HG02852 (cell line): Measurements from ENCODE around the gene PRIM1.
"Not testable (repeated sequence)": the region's sequence is repeated elsewhere in the genome, so short reads cannot be mapped to it uniquely, and the experiment has no call there.

ENCODE experiments used
- ATAC-seq: cut with Tn5 transposase; IDR thresholded peaks from one replicate; pipeline ENCODE4 v1.9.1; 2021; ENCODE audit warnings: mild to moderate bottlenecking, moderate library complexity; ENCODE audit not compliant: unreplicated experiment

Gene PRIM1

DNA sequence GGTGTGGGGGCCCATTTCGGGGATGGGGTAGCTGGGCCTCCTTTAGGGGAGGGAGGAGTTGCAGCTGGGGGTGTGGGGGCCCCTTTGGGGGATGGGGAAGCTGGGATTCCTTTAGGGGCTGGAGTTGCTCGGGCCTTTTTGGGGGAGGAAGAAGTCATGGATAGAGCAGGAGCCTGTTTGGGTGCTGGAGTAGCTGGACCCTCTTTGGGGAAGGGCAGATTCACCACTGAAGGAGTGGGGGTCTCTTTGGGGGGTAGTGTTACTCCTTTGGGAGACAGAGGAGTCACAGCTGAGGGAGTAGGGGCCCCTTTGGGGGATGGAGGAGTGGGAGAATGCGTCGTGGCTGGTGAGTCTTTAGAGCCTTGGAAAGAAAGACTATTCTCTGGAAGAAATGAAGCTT lies 33.5 kb downstream of the PRIM1 start:
- no peak for ATAC-seq

DNA sequence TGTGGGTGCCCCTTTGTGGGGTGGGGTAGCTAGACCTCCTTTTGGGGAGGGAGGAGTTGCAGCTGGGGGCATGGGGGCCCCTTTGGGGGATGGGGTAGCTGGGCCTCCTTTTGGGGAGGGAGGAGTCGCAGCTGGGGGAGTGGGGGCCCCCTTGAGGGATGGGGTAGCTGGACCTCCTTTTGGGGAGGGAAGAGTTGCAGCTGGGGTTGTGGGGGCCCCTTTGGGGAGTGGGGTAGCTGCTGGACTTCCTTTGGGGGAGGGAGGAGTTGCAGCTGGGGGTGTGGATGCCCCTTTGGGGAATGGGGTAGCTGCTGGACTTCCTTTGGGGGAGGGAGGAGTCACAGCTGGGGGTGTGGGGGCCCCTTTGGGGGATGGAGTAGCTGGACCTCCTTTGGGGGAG lies 34.0 kb downstream of the PRIM1 start:
- ATAC-seq = no peak

DNA sequence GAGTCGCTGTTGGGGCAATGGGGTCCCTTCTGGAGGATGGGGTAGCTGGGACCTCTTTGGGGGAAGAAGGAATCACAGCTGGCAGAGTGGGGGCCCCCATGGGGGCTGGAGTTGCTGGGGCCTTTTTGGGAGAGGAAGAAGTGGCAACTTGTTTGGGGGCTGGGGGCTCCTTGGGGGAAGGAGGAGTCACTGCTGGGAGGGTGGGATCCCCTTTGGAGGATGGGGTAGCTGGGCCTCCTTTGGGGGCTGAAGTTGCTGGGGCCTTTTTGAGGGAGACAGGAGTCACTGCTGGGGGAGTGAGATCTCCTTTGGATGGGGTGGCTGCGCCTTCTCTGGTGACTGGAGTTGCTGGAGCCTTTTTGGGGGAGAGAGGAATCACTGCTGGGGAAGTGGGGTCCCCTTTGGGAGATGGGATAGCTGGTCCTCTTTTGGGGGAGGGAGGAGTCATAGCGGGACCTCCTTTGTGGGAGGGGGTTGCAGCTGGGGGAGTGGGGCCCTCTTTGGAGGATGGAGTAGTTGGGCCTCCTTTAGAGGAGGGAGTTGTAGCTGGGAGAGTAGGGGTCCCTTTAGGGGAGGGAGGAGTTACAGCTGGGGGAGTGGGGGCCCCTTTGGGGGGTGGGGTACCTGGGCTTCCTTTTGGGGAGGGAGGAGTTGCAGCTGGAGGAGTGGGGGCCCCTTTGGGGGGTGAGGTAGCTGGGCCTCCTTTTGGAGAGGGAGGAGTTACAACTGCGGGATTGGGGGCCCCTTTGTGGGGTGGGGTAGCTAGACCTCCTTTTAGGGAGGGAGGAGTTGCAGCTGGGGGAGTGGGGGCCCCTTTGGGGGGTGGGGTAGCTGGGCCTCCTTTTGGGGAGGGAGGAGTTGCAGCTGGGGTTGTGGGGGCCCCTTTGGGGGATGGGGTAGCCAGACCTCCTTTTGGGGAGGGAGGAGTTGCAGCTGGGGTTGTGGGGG lies 34.9 kb downstream of the PRIM1 start:
- no peak for ATAC-seq

DNA sequence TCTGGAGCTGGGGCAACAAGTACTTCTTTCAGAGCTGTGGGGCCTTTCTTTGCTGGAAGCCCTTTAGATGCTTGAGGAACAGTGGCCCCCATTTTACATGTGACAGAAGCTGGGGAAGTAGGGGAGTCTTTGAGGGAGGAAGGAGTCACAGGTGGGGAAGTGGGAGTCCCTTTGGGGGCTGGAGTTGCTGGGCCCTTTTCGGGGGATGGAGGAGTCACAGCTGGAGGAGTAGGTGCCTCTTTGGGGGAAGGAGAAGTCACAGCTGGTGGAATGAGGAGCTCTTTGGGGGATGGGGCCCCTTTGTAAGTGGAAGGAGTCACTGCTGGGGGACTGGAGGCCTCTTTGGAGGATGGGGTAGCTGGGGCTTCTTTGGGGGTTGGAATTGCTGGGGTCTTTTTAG lies 35.7 kb downstream of the PRIM1 start:
- no peak for ATAC-seq

DNA sequence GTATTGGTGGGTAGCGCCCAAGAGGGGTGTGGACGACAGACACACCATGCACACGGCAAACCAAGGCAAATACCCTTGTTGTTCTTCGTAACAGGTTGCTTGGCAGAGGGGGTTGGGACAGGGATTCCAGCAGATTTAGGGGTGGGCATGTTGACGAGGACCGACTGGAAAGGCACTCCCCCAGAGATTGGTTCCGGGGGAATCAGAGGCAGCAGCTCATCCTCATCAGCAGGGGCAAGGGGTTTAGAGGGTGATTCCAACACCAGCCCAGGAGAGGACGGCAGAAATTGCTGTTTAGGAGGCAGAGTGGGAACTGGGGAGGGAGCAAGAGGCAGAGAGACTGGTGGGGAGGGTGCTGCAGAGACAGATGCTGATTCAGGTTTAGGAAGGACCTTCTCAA lies 36.3 kb downstream of the PRIM1 start:
- ATAC-seq = no peak

DNA sequence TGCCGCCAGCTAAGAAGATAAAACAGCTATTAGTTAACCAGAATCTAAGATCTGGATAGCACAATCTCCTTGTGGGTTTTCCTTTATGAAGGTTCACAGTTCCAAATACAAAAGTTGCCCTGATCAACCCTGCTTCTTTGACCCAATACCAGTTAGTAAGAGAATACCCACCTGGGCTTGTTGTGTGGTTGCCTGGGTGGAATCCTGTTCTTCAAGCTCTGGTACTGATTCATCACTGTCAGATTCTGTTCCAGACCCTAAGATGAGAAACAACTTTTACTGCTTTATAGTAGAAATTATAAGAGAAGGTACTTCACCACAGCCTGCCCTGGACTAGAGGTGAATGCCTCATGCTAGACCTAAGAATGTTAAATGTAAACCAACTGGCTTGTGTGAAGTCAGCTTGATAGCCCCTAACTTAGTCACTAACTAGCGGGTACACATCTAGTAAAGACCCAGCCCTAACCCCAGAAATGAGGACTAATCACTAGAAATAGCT lies 37.6 kb downstream of the PRIM1 start:
- no peak for ATAC-seq

DNA sequence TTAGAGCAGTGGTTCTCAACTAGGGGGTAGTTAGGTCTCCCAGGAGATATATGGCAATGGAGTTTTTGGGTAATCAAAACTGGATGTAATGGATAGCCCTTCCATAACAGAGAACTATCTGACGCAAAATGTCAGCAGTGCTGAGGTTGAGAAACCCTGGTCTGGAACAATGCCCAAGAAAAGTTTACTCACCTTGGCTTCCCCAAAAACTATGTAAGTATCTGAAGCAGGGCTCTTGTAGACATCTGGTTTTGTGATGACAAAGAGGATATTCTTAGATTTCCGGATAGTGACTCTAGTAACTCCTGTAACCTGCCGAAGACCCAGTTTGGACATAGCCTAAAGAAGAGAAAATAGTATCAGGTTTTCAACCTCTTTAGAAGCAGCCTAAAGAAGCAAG lies 38.8 kb downstream of the PRIM1 start:
- ATAC-seq = no peak

DNA sequence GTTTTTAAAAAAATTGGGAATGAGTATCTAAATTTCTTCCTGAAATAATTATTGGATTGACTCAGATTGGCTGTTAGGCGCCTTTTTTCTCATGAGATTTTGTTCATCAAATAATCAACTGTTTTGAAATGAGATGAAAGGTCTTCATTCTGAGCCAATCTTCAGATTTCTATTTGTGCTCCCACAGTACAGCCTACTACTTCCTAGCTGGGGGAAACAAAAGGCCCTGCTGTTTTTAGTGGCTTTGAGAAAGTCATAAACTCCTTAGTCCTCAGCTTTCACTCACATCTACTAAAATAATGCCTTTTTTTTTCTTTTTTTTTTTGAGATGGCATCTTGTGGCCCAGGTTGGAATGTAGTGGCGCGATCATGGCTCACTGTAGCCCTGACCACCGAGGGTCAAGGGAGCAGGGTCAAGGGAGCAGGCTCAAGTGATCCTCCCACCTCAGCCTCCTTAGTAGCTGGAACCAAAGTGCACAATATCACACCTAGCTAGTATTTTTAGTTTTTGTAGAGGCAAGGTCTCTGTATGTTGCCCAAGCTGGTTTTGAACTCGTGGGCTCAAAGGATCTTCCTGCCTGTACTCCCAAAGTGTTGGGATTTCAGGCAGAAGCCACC lies 42.3 kb downstream of the PRIM1 start:
- ATAC-seq = no peak

DNA sequence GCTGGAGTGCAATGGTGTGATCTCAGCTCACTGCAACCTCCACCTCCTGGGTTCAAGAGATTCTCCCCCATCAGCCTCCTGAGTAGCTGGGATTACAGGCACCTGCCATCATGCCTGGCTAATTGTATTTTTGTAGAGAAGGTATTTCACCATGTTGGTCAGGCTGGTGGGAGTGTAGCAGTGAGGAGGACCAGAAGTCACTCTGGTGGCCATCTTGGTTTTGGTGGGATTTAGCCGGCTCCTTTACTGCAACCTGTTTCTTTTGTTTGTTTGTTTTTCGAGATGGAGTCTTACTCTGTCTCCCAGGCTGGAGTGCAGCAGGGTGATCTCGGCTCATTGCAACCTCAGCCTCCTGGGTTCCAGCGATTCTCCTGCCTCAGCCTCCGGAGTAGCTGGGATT lies 47.6 kb downstream of the PRIM1 start:
- not testable (repeated sequence) for ATAC-seq

DNA sequence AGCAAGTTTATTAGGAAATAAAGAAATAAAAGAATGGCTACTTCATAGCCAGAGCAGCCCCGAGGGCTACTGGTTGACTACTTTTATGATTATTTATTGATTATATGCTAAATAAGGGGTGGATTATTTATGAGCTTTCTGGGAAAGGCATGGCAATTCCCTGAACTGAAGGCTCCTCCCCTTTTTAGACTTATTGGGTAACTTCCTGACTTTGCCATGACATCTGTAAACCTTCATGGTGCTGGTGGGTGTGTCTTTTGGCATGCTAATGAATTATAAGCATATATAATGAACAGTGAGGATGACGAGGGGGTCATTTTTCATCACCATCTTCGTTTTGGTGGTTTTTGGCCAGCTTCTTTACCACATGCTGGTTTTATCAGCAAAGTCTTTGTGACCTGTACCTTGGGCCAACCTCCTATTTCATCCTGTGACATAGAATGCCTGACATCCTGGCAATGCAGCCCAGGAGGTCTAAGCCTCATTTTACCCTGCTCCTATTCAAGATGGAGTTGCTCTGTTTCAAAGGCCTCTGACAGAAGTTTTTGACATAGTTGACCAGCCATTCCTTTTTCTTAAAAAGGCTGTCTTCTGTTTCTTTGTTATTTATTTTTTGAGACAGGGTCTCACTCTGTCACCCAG lies 53.0 kb downstream of the PRIM1 start:
- ATAC-seq = no peak

DNA sequence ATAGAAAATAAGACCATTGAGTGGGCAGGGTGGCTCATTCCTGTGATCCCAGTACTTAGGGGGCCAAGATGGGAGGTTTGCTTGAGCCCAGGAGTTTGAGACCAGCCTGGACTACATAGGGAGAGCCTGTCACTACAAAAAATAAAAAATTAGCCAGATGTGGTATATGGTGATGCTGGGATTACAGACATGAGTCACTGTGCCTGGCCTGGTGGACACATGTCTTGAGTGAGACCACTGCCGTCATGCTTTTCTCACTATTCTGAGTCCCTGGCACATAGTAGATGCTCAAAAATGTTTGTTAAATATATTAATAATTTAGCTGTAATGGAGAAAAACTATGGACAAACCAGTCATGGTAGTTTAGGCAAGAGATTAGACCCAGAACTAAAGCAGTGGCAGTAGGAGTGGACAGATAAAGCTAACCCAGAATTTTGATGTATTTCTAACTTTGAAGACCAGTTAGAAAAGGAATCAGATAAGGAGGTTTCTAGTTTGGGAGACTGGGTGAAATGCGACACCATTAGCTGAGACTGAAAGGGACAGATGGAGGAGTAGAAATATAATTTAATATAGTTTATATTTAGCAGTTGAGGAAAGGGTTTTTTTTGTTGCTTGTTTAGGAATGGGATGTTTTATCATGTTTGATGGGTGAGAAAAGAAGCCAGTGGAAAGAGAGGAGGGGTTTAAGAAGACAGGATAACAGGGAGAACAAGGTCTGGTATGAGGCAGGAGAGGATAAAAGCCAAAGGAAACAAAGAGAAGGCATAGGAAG lies 56.6 kb downstream of the PRIM1 start:
- no peak for ATAC-seq

DNA sequence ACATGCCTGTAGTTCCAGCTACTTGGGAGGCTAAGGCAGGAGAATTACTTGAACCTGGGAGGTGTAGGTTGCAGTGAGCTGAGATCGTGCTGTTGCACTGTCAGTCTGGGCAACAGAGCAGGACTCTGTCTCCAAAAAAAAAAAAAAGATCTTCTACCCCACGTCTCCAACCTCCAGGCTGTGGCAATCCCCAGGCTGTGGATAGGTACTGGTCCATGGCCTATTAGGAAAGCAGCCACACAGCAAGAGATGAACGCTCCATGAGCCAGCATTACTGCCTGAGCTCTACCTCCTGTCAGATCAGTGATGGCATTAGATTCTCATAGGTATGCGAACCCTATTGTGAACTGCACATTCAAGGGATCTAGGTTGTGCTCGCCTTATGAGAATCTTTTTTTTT lies 58.0 kb downstream of the PRIM1 start:
- no peak for ATAC-seq

DNA sequence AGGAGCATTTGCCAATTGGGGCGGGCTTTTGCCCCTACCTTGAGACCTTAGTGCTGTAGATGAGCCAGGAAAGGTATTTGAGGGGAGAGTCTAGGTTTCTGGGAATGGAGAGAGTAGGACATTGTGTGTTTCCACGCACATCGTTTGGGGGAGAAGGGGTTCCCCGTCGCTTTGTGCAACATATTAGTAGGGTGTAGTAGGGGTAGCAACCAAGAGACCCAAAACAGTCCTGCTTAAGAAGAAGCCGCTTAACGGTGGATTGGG lies 63.3 kb downstream of the PRIM1 start:
- ATAC-seq = no peak

DNA sequence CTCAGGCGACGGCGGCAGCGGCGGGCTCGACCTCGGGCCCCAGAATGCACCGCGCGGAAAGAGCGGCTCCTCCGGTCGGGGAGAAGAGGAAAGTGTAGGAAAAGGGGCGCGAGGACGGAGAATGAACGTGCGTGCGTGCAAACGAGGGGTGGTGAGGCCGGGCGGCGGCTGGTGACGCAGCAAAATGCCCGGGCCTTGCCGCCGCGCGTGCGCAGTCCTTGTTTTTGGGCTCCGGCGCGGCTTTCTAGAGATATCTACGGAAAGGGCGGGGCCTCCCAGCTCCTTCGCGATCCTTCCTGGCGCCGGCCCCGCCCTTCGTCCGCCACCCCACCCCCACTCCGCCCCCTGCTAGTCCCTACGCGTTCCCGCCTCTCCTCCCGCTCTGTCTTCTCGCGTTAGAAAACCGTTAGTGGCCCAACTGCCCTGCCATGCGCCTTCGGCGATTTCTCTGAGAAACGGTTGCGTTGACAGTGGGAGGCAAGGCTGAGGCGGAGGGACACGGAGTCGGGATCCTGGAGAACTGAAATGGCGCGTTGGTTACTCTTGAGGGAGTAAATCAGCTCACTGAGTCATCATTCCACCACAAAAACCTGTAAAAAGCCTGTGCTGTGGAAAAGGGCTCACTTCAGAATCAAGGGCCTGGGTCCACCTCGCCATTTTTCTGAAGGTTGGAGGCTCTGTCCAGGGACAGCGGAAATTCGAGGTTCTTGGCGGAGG lies 63.8 kb downstream of the PRIM1 start, which contains the start of gene PTGES3:
Gene PTGES3 (minus strand): TSS at position 156 of the 717 bp plus-strand sequence. CDS start 285 bp downstream, outside the sequence.
- ATAC-seq = peak; percentile 59

DNA sequence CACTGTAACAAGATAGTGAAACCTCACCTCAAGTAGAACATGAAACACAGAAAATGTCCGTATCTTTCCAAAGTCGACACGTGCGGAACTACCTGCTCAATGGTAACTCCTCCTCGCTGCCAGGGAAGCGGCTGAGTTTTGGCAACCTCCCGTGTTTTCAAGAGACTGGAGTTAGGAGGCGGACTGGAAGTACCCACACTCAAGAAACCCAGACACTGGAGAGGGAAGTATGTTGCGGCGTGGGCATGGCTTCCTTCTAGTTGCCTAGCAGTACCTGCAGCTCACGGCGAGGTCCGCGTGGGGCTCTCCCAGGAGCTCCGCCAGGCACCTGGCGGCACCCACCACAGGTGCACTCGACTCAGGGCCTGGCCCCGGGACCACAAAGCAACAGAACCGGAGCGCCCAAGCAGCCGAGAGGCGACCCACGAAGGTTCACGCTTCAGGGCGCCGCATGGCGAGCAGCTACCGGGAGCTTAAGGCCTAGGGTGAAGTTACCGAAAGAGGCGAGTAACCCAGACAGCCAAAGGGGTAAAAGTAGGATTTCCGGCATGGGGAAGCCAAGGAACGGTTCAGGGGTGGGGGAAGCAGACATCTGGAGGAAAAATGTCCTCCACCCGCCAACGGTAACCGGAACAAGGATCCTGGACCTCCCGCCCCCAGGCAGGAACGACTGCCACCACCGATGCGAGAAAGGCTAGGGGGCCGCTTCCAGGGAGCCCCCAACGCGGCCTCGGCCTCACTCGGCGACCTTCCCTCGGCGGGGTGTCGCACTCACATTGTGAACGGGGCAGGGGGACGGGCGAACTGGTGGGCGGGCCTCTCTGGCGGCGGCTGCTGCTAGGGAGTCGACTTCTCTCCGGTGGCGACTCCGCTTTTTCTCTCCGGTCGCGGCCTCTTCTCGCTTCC lies 64.6 kb downstream of the PRIM1 start:
- ATAC-seq = peak; percentile 30

DNA sequence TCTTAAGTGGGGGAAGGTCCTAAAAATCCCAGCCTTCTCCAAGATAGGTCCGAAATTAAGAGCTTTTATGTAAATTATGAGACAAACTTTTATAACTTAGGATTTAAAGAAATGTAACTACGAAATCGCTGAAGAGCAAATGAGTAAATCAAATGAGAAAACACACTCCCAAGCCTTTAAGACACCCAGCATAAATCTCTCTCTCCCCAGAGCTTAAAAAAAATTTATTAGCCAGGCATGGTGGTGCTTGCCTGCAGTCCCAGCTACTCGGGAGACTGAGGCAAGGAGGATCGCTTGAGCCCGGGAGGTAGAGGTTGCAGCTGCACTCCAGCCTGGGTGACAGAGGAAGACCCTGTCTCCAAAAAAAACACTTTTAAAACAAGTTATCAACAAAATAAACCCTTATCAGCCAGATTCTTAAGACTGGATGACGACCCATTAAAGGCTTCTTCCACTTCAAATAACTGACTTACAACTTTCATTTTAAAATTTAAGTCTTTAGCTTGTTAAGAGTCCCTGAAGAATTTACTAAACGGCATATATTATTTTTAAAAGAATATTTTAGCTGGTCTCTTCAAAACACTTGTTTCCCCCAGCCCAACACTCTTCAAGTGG lies 67.3 kb downstream of the PRIM1 start:
- no peak for ATAC-seq

DNA sequence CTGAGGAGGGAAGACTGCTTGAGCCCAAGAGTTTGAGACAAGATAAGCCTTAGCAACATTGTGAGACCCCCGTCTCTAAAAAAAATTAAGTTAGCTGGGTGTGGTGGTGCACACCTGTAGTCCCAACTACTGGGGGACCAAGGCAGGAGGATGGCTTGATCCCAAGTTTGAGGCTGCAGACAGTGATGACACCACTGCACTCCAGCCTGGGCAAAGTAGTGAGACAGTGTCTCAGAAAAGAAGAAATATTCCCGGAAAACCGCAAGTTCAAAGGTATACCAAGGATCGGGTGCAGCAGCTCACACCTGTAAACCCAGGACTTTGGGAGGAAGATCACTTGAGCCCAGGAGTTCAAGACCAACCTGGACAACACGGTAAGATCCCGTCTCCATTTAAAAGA lies 69.8 kb downstream of the PRIM1 start:
- no peak for ATAC-seq
